Measurements from ENCODE around the gene GMCL1.
A peak's percentile ranks its signal among the peaks of the same experiment; 100 is the strongest.
"Not testable (repeated sequence)": the region's sequence is repeated elsewhere in the genome, so short reads cannot be mapped to it uniquely, and the experiment has no call there.

Gene GMCL1

DNA sequence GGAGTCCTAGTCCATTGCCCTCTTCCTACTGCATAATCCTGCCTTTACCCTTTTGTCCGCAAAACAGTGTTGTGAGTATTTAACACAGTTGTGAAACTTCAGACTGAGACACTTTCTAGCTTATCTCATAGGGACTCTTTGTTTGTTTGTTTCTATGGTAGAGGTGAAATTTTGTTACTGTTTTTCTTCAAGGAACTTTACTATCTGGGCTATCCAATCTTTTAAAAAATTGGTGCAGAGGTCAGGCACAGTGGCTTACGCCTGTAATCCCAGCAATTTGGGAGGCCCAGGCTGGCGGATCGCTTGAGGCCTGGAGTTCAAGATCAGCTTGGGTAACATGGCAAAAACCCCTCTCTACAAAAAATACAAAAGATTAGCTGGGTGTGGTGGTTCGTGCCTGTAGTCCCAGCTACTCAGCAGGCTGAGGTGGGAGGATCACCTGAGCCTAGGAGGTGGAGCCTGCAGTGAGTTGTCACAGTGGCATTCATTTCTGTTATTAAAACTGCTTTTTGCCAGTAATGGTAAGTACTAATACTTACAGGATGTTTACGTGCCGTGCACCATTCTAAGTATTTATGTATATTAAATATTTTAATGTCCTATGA lies 18.8 kb downstream of the GMCL1 start:
- DNase-seq = no peak

DNA sequence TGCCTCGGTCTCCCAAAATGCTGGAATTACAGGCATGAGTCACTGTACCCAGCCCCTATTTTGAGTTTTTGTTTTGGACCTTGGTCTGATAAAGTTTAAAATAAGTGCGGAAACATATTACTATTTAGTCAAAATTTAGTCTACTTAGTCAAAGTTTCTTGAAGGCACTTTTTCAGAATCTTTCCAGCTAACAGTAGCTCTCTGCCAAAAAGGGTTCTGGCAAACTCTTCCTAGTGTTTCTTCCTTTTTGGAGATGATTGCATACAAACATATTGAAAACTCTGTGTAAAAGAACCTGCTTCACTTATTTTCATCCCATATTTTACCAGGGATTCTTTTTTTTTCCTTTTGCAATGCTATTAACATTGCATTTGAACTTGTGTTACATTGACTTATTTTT lies 28.8 kb downstream of the GMCL1 start:
- no peak for DNase-seq

DNA sequence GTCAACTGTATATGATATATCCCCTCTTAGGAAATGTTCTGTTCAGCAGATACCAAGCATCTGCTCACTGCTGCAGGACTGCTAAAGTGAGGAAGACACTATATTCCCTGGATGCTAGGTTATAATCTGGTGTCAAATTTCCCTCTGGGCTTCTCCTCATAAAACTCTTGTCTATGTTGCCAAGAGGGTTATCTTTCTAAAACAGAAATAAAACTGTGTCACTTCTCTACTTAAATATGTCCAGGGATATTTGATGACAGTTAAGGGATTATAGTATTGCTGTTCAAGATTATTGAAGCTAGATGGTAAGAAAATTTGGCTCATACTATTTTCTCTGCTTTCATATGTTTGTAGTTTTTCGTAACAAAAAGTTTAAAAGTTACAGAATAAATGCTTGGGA lies 33.8 kb downstream of the GMCL1 start:
- no peak for DNase-seq

DNA sequence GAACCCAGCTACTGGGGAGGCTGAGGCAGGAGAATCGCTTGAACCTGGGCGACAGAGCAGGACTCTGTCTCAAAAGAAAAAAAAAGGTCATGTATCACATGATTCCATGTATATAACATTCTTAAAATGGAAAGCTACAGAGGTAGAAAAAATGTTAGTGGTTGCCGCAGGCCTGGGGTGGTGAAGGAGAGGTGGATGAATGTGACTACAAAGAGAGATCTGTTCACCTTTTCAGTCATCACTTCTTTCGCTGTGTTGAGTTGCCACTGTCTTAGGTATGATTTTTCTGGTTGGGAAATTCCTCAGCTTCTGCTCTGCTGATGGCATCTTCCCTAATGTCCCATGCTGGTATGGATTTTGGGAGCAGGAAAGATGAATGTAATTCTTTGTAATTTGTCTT lies 59.0 kb downstream of the GMCL1 start:
- no peak for DNase-seq

DNA sequence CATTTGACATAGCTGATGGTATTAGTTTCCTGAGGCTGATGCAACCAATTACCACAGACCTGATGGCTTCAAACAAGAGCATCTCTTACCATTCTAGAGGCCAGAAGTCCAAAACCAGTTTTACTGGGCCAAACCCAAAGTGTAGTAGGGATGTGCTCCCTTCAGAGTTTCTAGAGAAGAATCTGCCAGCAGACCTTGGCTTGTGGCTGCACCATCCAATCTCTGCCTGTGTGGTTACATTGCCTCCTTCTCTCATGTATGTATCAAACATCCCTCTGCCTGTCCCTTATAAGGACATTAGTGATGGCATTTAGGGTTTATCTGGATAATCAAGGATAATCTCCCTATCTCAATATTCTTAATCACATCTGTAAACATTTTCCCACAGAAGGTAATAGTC lies 59.8 kb downstream of the GMCL1 start:
- DNase-seq = no peak

DNA sequence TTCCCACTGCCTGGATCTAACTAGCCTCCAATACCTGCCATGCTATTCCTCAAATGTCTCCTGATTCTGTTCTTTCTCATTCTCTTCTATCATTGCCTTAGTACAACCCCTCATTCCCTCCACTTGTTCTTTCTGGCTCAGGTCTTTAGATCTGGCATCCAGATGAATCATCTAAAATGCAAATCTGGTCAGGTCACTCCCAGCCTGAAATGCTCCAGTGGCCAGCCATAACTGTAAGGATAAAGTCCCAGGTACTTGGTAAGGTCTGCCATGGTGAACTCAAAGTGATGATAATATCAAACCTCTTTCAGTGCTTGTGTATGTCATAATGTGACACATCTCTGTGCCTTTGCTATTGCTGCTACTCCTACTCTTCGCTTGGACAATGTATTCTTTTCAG lies 61.4 kb downstream of the GMCL1 start:
- DNase-seq = no peak

DNA sequence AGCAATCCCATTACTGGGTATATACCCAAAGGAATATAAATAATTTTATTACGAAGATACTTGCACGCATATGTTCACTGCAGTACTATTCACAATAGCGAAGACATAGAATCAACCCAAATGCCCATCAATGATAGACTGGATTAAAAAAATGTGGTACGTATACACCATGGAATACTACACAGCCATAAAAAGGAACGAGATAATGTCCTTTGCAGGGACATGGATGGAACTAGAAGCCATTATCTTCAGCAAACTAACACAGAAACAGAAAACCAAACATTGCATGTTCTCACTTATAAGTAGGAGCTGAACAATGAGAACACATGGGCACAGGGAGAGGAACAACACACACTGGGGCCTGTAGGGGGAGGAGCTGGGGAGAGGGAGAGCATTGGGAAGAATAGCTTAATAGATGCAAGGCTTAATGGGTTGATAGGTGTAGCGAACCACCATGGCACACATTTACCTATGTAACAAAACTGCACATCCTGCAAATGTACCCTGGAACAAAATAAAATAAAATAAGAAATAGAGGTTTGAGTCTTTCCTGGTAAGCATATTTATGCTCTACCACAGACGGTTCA lies 63.5 kb downstream of the GMCL1 start:
- DNase-seq = not testable (repeated sequence)

DNA sequence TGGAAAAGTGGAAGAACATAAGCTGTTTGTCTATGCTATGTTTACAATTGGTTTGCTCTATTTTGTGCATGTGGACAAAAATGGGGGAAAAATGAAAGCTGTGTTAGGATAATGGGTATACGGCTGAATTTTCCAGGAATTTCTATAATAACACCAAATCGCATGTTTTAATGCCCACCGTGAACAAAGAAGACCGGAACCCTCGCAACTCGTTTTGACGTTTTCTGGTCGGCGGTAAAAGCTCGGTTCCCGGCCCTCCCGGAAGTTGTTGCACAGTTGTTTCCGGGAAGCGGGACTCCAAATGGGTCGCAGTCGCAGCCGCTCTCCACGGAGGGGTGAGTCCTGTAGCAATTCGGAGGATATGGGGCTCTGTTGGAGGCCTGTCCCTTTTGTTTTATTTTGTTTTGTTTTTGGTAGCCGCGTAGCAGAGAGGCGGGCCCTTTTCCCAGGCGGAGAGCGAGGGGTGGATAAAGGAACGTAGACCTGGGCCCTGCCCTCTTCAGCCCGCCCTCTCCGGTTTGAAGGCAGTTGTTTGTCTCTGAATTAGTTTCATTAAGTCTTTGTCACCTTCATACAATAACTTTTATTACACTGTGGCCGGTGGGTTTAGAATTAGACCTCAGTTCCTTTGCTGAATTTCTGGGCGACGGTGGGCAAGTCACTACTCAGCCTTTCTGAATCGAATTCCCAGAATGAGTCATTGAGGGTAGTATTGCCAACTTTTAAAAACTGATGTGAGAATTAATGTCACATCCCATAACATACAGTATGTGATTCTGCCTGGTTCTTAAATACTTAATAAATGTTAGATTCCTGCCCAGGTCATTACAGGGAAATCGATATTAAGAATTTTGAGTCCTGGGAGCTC lies 64.5 kb downstream of the GMCL1 start, which contains the start of gene SNRNP27:
SNRNP27 (plus strand) TSS at position 273 of the 868 bp plus-strand sequence; CDS start at position 302, 29 bp downstream.
- DNase-seq = peak; percentile 89

DNA sequence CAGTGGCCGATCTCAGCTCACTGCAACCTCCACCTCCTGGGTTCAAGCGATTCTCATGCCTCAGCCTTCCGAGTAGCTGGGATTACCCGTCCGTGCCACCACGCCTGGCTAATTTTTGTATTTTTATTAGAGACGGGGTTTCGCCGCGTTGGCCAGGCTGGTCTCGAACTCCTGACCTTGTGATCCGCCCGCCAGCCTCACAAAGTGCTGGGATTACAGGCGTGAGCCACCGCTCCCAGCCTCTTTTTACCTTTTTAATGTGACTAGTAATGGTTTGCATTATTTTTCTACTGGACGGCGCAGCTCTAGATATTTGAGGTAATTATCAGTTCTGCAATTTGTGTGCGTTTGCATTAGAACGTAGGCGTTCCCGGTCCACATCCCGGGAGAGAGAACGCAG lies 65.3 kb downstream of the GMCL1 start:
- DNase-seq = not testable (repeated sequence)

DNA sequence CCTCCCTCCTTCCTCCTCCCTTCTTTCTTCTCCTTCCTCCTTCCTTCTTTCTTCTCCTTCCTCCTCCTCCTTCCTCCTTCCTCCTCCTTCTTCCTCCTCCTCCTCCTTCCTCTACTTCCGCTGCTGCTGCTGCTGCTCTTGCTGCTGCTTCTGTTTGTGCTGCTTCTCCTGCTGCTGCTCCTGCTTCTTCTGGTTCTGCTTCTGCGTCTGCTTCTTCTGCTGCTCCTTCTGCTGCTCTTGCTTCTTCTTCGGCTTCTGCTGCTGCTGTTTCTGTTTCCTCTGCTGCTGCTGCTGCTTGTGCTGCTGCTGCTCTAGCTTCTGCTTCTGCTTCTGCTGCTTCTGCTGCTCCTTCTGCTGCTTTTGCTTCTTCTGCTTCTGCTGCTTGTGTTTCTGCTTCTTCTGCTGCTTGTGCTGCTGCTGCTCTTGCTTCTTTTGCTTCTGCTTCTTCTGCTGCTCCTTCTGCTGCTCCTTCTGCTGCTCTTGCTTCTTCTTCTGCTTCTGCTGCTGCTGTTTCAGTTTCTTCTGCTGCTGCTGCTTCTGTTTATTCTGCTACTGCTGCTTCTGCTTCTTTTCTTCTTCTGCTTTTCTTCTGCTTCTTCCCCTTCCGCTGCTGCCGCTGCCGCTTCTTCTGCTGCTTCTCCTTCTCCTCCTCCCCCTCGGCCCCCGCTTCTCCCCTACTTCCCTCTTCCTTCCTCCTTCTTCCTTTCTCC lies 72.9 kb downstream of the GMCL1 start:
- no peak for DNase-seq

DNA sequence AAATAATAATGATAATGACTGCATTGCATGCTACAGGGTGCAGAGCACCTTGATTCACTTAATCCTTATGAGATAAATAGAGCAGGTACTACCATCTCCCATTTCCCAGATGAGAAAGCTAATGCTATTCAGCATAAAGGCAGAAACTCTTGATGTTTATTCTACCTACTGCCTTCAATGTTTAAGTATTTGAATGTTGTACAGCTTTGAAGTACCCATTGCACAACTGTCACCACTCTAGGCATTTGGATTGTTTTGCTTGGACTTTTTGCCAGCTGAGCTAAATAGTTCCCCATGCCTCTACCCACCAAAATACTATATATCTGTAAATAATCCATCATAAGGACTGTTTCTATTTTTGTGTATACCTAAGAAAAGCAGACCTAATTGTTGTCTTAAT lies 77.8 kb downstream of the GMCL1 start:
- no peak for DNase-seq

DNA sequence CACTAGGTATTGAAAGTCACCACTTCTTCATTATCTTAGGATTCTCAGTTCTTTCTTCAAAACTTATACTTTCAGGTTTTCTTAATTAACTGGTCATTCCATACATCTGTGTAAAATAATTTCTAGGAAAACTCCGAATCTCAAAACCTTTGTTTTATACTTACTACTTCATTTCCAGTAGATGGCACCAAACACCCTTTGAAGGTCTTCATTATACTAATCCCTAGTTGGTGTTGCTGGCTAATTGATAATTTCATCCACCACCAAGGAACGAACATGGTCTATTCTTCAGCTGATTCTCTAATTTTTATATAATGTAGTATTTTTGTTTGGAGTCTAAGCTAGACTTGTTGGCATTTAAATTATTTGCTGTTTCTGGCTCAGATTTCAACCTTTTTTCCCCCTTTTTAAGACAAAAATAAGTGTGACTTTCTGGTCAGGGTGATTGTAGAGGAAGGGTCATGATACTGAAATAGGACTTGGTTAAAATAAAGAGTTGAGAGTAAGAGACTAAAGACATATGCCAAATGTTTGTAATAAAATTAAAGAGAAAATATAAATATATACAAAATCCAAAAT lies 82.6 kb downstream of the GMCL1 start:
- DNase-seq = peak; percentile 77

DNA sequence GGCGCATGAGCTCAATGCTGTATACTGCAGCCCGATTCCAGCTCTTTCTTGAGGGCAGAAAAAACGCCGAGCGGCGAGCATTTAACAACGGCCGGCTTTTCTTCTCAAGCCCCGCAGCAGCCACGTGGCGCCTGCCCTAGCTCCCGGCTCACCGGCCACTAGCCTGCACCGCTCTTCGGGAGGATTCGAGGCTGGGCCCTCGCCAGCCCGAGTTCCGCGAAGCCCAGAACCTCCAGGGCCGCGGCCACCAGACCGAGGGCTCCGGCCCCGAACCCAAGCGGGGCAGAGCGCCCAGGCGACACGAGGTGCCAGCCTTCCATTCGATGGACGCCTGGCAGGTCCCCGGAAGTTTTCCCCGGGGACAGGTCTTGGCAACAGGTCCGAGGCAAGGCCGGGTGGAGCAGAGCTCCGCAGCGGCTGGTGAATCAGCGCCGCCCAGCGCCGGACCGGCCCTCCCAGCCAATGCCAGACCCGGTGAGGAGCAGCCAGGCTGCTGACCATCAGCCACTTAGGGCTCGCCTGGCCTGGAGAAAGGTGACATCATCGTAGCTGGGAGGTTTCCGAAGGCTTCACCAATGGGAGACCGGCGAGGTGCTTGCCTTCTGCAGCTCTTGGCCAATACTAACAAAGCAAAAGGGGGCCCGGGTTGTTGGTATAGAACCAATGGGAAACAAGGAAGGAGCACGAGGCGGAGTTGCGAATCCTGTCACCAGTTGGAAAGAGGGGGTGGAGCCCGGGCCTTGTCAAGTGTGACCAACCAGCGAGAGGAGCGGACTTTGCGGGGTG lies 84.9 kb downstream of the GMCL1 start:
- peak; percentile 100 for DNase-seq

DNA sequence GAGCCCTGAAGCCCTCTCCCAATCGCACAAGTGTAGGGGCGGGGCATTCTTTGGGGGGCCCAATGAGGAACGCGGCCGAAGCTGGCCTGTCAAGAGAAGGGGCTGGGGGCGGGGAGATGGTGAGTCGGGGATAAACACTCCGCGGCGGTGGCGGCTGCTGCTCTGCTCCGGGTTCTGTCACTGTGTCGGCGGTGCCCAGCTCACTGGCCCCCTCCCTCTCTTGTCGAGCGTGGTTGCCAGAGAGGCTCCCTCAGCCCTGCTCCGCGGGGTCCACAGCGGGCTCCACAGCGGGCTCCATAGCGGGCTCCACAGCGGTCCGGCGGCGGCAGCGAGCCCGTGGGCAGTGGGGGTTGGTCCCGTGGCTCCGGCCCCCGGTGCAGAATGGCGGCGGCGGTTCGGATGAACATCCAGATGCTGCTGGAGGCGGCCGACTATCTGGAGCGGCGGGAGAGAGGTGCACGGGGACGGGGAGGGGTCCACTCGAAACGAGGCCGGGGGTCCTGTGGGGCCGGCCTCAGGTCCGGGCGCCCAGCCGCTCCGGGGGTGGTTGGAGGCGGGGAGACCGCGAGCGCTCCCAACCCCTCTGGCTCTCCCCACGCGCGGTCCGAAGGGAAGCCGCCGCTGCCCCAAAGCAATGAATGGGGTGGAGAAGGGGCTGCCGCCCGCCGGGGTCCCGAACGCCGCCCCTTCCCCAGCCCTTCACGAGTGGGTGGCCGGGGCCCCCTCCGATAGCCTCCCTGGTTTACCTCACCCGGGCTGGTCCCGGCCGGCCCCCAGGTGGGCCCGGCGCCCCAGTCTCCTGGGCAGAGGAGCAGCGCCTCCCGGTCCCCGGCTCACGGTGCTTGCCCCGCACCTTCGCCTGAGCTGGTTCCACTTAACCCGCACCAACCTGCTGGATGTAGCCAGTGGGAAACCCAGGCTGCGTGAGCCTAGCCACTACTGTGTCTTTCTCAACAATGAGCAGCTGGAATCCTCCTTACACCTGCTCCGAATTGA lies 85.8 kb downstream of the GMCL1 start, which contains the start of gene MXD1:
MXD1 (plus strand) TSS at position 160 of the 996 bp plus-strand sequence; CDS start at position 382, 222 bp downstream.
- no peak for DNase-seq

DNA sequence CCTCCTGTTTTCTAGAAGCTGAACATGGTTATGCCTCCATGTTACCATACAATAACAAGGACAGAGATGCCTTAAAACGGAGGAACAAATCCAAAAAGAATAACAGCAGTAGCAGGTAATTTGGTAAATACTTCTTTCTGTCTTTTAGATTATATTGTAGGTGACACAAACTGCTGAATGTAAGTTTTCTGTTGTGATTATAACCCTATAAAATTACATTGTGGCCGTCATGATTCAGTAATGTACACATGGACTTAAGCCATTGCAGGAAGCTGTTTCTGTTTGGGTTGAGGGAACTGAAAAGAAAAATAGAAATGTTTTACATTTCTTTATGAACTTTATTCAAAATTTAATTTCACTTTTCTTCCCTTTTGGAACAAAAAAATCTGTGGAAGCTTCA lies 86.6 kb downstream of the GMCL1 start:
- no peak for DNase-seq

DNA sequence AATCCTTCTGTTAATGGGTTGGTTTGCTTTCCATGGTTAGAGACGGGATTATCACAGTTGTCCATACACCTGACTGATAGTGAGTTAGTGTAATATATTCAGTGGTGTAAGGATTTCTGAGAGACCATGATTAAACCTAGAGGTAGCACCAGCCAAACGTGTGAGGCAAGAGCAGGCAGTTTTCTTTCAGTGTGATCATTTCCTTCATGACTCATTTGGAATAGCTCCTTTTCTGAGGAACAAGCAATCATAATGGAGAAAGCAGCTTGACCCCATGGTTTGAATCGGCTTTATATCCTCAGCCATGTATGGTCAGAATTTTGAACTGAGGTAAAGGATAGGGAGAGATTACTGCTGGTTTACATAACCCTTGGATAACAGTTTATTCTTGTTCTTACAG lies 88.4 kb downstream of the GMCL1 start:
- no peak for DNase-seq

DNA sequence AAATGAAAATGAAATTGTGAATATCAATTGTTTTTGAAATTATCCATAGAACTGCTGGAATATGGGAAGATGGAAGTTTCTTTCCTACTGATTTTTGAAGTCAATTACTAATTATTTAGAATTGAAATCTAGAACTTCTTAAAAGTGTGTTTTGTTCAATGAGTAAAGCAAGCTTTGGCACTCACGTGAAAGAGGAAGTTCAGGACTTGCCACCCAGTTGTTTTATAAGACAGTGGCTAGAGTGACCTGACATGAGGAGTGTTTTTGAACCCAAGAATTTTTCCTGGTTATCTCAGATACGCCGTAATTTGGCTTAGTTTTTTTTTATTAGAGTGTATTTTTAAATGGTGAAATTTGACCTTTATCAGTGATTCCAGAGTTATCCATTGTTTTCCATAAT lies 88.9 kb downstream of the GMCL1 start:
- no peak for DNase-seq

DNA sequence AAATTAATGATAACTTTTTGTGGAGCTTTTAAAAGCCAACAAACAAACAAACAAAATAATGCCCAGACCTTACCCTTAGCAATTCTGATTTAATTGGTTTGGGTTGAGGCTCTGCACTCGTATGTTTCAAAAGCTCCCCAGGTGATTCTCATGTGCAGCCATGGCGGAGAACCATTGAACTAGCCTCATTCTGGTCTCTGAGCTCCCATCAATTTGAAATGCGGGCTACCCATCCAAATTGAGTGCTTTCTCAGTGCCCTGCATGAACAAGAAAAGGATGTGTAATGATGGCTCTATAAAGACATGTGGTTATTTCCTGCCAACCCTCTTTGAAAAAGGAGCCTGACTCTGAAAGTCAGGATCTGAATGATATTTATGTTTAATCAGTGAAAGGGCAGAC lies 93.7 kb downstream of the GMCL1 start:
- no peak for DNase-seq

DNA sequence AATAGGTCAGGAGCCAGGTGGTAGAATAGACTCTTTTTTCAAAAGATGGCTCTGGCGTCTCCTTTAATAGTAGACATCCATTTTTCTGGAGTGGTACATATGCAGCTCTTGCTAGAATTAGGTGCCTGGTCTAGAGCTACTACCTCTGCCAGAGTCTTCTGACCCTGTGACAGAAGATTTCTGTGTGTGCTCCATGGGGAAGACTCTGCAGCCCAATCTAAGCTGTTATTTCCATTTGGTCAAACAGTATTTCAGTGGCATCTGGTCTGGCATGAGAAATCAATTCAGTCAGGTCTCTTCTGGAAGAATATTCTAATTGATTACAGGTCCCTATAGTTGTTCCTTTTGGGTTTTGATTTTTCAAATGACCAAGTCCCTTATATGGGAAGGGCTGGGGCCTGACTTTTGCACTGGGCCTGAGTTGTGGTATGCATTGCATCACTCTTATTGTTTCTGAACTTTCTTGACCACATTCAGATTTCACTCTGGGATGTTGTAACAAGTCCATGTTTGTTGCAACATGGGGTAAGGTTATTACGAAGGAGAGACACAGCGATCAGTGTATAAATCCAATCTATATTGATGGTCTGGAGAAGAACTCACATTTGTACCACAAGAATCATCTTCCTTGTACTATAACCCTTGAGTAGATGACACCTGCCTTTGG lies 97.5 kb downstream of the GMCL1 start:
- DNase-seq = no peak

Data from midbrain (tissue), 1 donor.